Measurements from ENCODE around the gene PDE10A. TPM values are rescaled to one million over a fixed set of nuclear protein-coding genes. Genes with fewer than 3 reads are reported as not detected.

The PDE10A gene
- total RNA-seq, 4 donors from 2014 or later = 3.5 to 10.0 (median 6.2) TPM

GRCh38 chr6:165606740-165607008 lies 56.4 kb downstream of the PDE10A start:
- H3K36me3 ChIP-seq = no peaks in the 10 kb centered on the region
- H3K4me1 ChIP-seq = no peaks in the 10 kb centered on the region
- no peaks in the 10 kb centered on the region for H3K27me3 ChIP-seq
- no peak for DNase-seq (ENCODE audit: low spot score in 2 of 2)
- WGBS, 2 donors = 99% methylated on average over 3 of the region's 3 CpGs
- peaks cover 0 to 6% (median 0%) of the 10 kb centered on the region in 4 donors for H3K9me3 ChIP-seq
- TF ChIP-seq CTCF (IDR thresholded peaks at IDR 0.05) (no peak), POLR2A (IDR thresholded peaks at IDR 0.05) (no peak), EP300 (IDR thresholded peaks at IDR 0.05) (no peak)
- no peak overlapping the region for H3K27ac ChIP-seq
- H3K4me3 ChIP-seq = no peak overlapping the region

GRCh38 chr6:165605901-165606739 lies 56.9 kb downstream of the PDE10A start:
- Histone ChIP-seq H3K36me3 (no peaks in the 10 kb centered on the region), H3K4me1 (no peaks in the 10 kb centered on the region), H3K27me3 (no peaks in the 10 kb centered on the region), H3K4me3 (no peak overlapping the region), H3K9me3 (peaks cover 0 to 6% (median 0%) of the 10 kb centered on the region in 4 donors), H3K27ac (no peak overlapping the region)
- DNase-seq (ENCODE audit: low spot score in 2 of 2) = no peak
- no peak for TF ChIP-seq EP300 (IDR thresholded peaks at IDR 0.05)
- TF ChIP-seq POLR2A (IDR thresholded peaks at IDR 0.05) = no peak
- no peak for TF ChIP-seq CTCF (IDR thresholded peaks at IDR 0.05)
- 85 to 88% methylated on average over 13 of the region's 13 CpGs for WGBS, 2 donors

GRCh38 chr6:165605182-165605875 lies 57.7 kb downstream of the PDE10A start:
- DNase-seq (ENCODE audit: low spot score in 2 of 2) = no peak
- no peaks in the 10 kb centered on the region for H3K4me1 ChIP-seq
- H3K27ac ChIP-seq = no peak overlapping the region
- H3K9me3 ChIP-seq = peaks cover 0 to 5% (median 0%) of the 10 kb centered on the region in 4 donors
- 81 to 83% methylated on average over 10 of the region's 10 CpGs for WGBS, 2 donors
- TF ChIP-seq POLR2A (IDR thresholded peaks at IDR 0.05) (no peak), CTCF (IDR thresholded peaks at IDR 0.05) (no peak), EP300 (IDR thresholded peaks at IDR 0.05) (no peak)
- H3K36me3 ChIP-seq = no peaks in the 10 kb centered on the region
- no peaks in the 10 kb centered on the region for H3K27me3 ChIP-seq
- no peak overlapping the region for H3K4me3 ChIP-seq

- Histone ChIP-seq H3K4me1 (no peaks in the 10 kb centered on the region), H3K27ac (no peak overlapping the region), H3K9me3 (no peaks in the 10 kb centered on the region), H3K27me3 (no peaks in the 10 kb centered on the region), H3K36me3 (no peaks in the 10 kb centered on the region), H3K4me3 (no peak overlapping the region)
- no peak for TF ChIP-seq EP300 (IDR thresholded peaks at IDR 0.05)
- no peak for TF ChIP-seq POLR2A (IDR thresholded peaks at IDR 0.05)
- TF ChIP-seq CTCF (IDR thresholded peaks at IDR 0.05) = no peak
- WGBS, 2 donors = 89 to 91% methylated on average over 6 of the region's 6 CpGs
- DNase-seq (ENCODE audit: low spot score in 2 of 2) = no peak
Measured at GRCh38 chr6:165602291-165602690, 60.8 kb downstream of the PDE10A start.

GRCh38 chr6:165600606-165601005 lies 62.4 kb downstream of the PDE10A start:
- 60 to 68% methylated on average over 4 of the region's 4 CpGs for WGBS, 2 donors
- Histone ChIP-seq H3K4me3 (no peak overlapping the region), H3K36me3 (no peaks in the 10 kb centered on the region), H3K27me3 (no peaks in the 10 kb centered on the region), H3K4me1 (no peaks in the 10 kb centered on the region), H3K27ac (no peak overlapping the region), H3K9me3 (no peaks in the 10 kb centered on the region)
- no peak for DNase-seq (ENCODE audit: low spot score in 2 of 2)
- TF ChIP-seq EP300 (IDR thresholded peaks at IDR 0.05) (no peak), POLR2A (IDR thresholded peaks at IDR 0.05) (no peak), CTCF (IDR thresholded peaks at IDR 0.05) (no peak)

Measured in tibial nerve (tissue), 4 donors.